Right lobe of liver (tissue), 4 donors: ENCODE data around the gene KHDRBS2.

Experiments
- POLR2A ChIP-seq: fragments of 450-650 bp; IDR thresholded peaks from one replicate; pipeline ENCODE4 v1.6.1; 2017; ENCODE audit warnings: antibody characterized with exemption, mild to moderate bottlenecking
- TF ChIP-seq, protein P1 (sequence below), 4 donors: fragments of 200-600 bp in 3 of 4; fragments of 450-650 bp in 1 of 4; IDR thresholded peaks; one replicate each; pipeline versions ENCODE4 v1.5.1 to v1.8.0; 2016 to 2022; ENCODE audit warnings: antibody characterized with exemption in 4 of 4, mild to moderate bottlenecking in 2 of 4
- donor health status: DM: no; HTN: no; CAD: no.
- donor health status: DM: no; HTN: no; CAD: no.
- donor health status: DM: no; HTN: yes; CAD: no.

- TF ChIP-seq POLR2A = no peak
- TF ChIP-seq, protein P1, sequence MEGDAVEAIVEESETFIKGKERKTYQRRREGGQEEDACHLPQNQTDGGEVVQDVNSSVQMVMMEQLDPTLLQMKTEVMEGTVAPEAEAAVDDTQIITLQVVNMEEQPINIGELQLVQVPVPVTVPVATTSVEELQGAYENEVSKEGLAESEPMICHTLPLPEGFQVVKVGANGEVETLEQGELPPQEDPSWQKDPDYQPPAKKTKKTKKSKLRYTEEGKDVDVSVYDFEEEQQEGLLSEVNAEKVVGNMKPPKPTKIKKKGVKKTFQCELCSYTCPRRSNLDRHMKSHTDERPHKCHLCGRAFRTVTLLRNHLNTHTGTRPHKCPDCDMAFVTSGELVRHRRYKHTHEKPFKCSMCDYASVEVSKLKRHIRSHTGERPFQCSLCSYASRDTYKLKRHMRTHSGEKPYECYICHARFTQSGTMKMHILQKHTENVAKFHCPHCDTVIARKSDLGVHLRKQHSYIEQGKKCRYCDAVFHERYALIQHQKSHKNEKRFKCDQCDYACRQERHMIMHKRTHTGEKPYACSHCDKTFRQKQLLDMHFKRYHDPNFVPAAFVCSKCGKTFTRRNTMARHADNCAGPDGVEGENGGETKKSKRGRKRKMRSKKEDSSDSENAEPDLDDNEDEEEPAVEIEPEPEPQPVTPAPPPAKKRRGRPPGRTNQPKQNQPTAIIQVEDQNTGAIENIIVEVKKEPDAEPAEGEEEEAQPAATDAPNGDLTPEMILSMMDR (IDR thresholded peaks at IDR 0.05) = no peak
These were observed 49.2 kb downstream of the KHDRBS2 start for GRCh38 chr6:62236784-62237183.
